ENCODE data around the gene BEND3. TPM values are rescaled to one million over a fixed set of nuclear protein-coding genes. Genes with fewer than 3 reads are reported as not detected.

BEND3 gene
- total and polyA plus RNA-seq, 2 experiments from 2014 or later: 9.2 to 33.7 TPM

GRCh38 chr6:107080036-107080435, 35.3 kb downstream of the BEND3 start:
- Histone ChIP-seq H3K79me2 (replicated peaks; ENCODE audit: insufficient read depth) (peaks cover 14% of the 10 kb centered on the region), H3K27me3 (ENCODE audit: insufficient read depth) (no peaks in the 10 kb centered on the region), H3K9me2 (ENCODE audit: insufficient read depth) (no peaks in the 10 kb centered on the region), H4K20me1 (replicated peaks; ENCODE audit: insufficient read depth) (no peaks in the 10 kb centered on the region), H3K4me2 (no peak overlapping the region), H2AFZ (no peak overlapping the region), H3F3A (replicated peaks; ENCODE audit: low read depth) (peaks cover 3% of the 10 kb centered on the region; the same call in 1 of the 2 replicates), H3K27ac (ENCODE audit: low read depth) (no peak overlapping the region), H3K4me1 (ENCODE audit: insufficient read depth) (no peaks in the 10 kb centered on the region), H3K36me3 (ENCODE audit: insufficient read depth) (peaks cover 6% of the 10 kb centered on the region; the same call in 1 of the 2 replicates), H3K4me3 (no peak overlapping the region)
- Mint-ChIP-seq H3K36me3 (ENCODE audit: low read depth) (peaks cover 64% of the 10 kb centered on the region), H3K27ac (no peak overlapping the region; the same call in 1 of the 2 replicates), H3K9me3 (peaks cover 11% of the 10 kb centered on the region; the same call in 2 of the 3 replicates), H3K27me3 (ENCODE audit: insufficient read depth, low read depth, poor library complexity) (peaks cover 5% of the 10 kb centered on the region), H3K4me3 (no peak overlapping the region), H3K4me1 (peaks cover 12% of the 10 kb centered on the region)
- DNase-seq (ENCODE audit: low spot score) (peak; percentile 79), ATAC-seq (peak; percentile 86)
- TF ChIP-seq CTCF (conservative IDR thresholded peaks at IDR 0.05; ENCODE audit: low read depth in 2 of 2) (peak; percentile 56 to 62), JUNB (IDR thresholded peaks at IDR 0.05; ENCODE audit: unreplicated experiment) (no peak), EZH2 (IDR thresholded peaks at IDR 0.05; ENCODE audit: low read depth, unreplicated experiment) (no peak)

- Mint-ChIP-seq H3K4me1 (peaks cover 12% of the 10 kb centered on the region), H3K27me3 (ENCODE audit: insufficient read depth, low read depth, poor library complexity) (peaks cover 5% of the 10 kb centered on the region), H3K27ac (0 out of 2 replicates have a peak overlapping the region, but pooled peaks have one; percentile 27), H3K4me3 (no peak overlapping the region), H3K9me3 (peaks cover 6% of the 10 kb centered on the region; the same call in 2 of the 3 replicates), H3K36me3 (ENCODE audit: low read depth) (peaks cover 63% of the 10 kb centered on the region)
- H3K79me2 ChIP-seq (replicated peaks; ENCODE audit: insufficient read depth): peaks cover 14% of the 10 kb centered on the region
- H3K36me3 ChIP-seq (ENCODE audit: insufficient read depth): no peaks in the 10 kb centered on the region; the same call in 1 of the 2 replicates
- peaks cover 3% of the 10 kb centered on the region; the same call in 1 of the 2 replicates for H3F3A ChIP-seq (replicated peaks; ENCODE audit: low read depth)
- no peak overlapping the region for H2AFZ ChIP-seq
- H3K4me3 ChIP-seq: no peak overlapping the region
- no peaks in the 10 kb centered on the region for H4K20me1 ChIP-seq (replicated peaks; ENCODE audit: insufficient read depth)
- H3K27ac ChIP-seq (ENCODE audit: low read depth): peak overlapping the region; percentile 64; the same call in 1 of the 2 replicates
- peak; percentile 52 for ATAC-seq
- H3K9me2 ChIP-seq (ENCODE audit: insufficient read depth): no peaks in the 10 kb centered on the region
- peak; percentile 57 for DNase-seq (ENCODE audit: low spot score)
- H3K4me1 ChIP-seq (ENCODE audit: insufficient read depth): no peaks in the 10 kb centered on the region
- H3K27me3 ChIP-seq (ENCODE audit: insufficient read depth): no peaks in the 10 kb centered on the region
- H3K4me2 ChIP-seq: no peak overlapping the region
- TF ChIP-seq CREB1 (CRISPR knock-in tag; IDR thresholded peaks at IDR 0.05; ENCODE audit: low read depth) (no peak), ZNF114 (CRISPR knock-in tag; IDR thresholded peaks at IDR 0.05) (no peak), REST (IDR thresholded peaks at IDR 0.05; ENCODE audit: unreplicated experiment) (no peak), POLR2AphosphoS5 (IDR thresholded peaks at IDR 0.05; ENCODE audit: low read depth) (no peak), EZH2 (IDR thresholded peaks at IDR 0.05; ENCODE audit: low read depth, unreplicated experiment) (no peak), EZH2phosphoT487 (IDR thresholded peaks at IDR 0.05; ENCODE audit: unreplicated experiment) (no peak), CTCF (conservative IDR thresholded peaks at IDR 0.05; ENCODE audit: low read depth in 2 of 2) (peak; percentile 29 to 51)
Measured at GRCh38 chr6:107079429-107079828, 35.9 kb downstream of the BEND3 start.

All from GM23338 (cell line).